Measurements from ENCODE around the gene MIA. TPM values are rescaled to one million over a fixed set of nuclear protein-coding genes. Genes with fewer than 3 reads are reported as not detected.
A peak's percentile ranks its signal among the peaks of the same experiment; 100 is the strongest.

The MIA gene
- total RNA-seq, 2 donors from 2014 or later = not detected

- Histone ChIP-seq H3K4me3 (no peak overlapping the region), H3K4me1 (ENCODE audit: control insufficient read depth in 1 of 2, low read depth in 2 of 2) (peaks cover 8 to 19% of the 10 kb centered on the region in 2 donors), H3K9me3 (no peaks in the 10 kb centered on the region), H3K27ac (no peak overlapping the region), H3K27me3 (replicated peaks; ENCODE audit: insufficient read depth) (no peaks in the 10 kb centered on the region), H3K36me3 (peaks cover 8% of the 10 kb centered on the region)
- ATAC-seq (ENCODE audit: insufficient number of reproducible peaks, low FRiP score, low read depth) (no peak), DNase-seq (ENCODE audit: low spot score) (no peak)
- TF ChIP-seq CTCF (IDR thresholded peaks at IDR 0.05) = no peak
Measured at GRCh38 chr19:40786060-40787037, 11.0 kb downstream of the MIA start.

- Histone ChIP-seq H3K9me3 (no peaks in the 10 kb centered on the region), H3K27me3 (replicated peaks; ENCODE audit: insufficient read depth) (no peaks in the 10 kb centered on the region), H3K27ac (peak overlapping the region; percentile 75 to 84), H3K36me3 (peaks cover 8% of the 10 kb centered on the region), H3K4me3 (peak overlapping the region; percentile 26), H3K4me1 (ENCODE audit: control insufficient read depth in 1 of 2, low read depth in 2 of 2) (peaks cover 24 to 42% of the 10 kb centered on the region in 2 donors)
- DNase-seq (ENCODE audit: low spot score) (no peak), ATAC-seq (ENCODE audit: insufficient number of reproducible peaks, low FRiP score, low read depth) (peak; percentile 72)
- TF ChIP-seq CTCF (IDR thresholded peaks at IDR 0.05) = peak; percentile 9
Measured at GRCh38 chr19:40791349-40791748, 16.0 kb downstream of the MIA start.

GRCh38 chr19:40791996-40792395 is 16.7 kb downstream of the MIA start:
- Histone ChIP-seq H3K9me3 (no peaks in the 10 kb centered on the region), H3K4me3 (peak overlapping the region; percentile 9), H3K4me1 (ENCODE audit: control insufficient read depth in 1 of 2, low read depth in 2 of 2) (peaks cover 24 to 42% of the 10 kb centered on the region in 2 donors), H3K36me3 (peaks cover 3% of the 10 kb centered on the region), H3K27me3 (replicated peaks; ENCODE audit: insufficient read depth) (no peaks in the 10 kb centered on the region), H3K27ac (peak overlapping the region; percentile 75 to 84)
- DNase-seq (ENCODE audit: low spot score) (no peak), ATAC-seq (ENCODE audit: insufficient number of reproducible peaks, low FRiP score, low read depth) (no peak)
- TF ChIP-seq CTCF (IDR thresholded peaks at IDR 0.05) = no peak

GRCh38 chr19:40797166-40797962 is 22.0 kb downstream of the MIA start:
- no peak for TF ChIP-seq CTCF (IDR thresholded peaks at IDR 0.05)
- H3K27ac ChIP-seq = peak overlapping the region; percentile 86 to 87
- DNase-seq (ENCODE audit: low spot score) (no peak), ATAC-seq (ENCODE audit: insufficient number of reproducible peaks, low FRiP score, low read depth) (no peak)
- H3K27me3 ChIP-seq (replicated peaks; ENCODE audit: insufficient read depth) = no peaks in the 10 kb centered on the region
- peaks cover 3% of the 10 kb centered on the region for H3K36me3 ChIP-seq
- H3K4me3 ChIP-seq = peak overlapping the region; percentile 73
- peaks cover 33 to 46% of the 10 kb centered on the region in 2 donors for H3K4me1 ChIP-seq (ENCODE audit: control insufficient read depth in 1 of 2, low read depth in 2 of 2)
- H3K9me3 ChIP-seq = no peaks in the 10 kb centered on the region

Data from thoracic aorta (tissue), 2 donors.